ENCODE data around the gene PDGFC. TPM values are rescaled to one million over a fixed set of nuclear protein-coding genes. Genes with fewer than 3 reads are reported as not detected.

Gene PDGFC
- polyA plus RNA-seq, 5 donors: 25.0 to 45.1 (median 43.4) TPM

- no peak for DNase-seq
Measured at GRCh38 chr4:156977435-156978160, 6.0 kb upstream of the PDGFC start.

GRCh38 chr4:156976147-156976546 lies 4.5 kb upstream of the PDGFC start:
- no peak for DNase-seq

GRCh38 chr4:156975686-156976085 lies 4.1 kb upstream of the PDGFC start:
- DNase-seq: no peak

GRCh38 chr4:156974264-156974663 lies 2.7 kb upstream of the PDGFC start:
- no peak for DNase-seq

GRCh38 chr4:156972379-156973015 lies 898 bp upstream of the PDGFC start:
- no peak for DNase-seq

- DNase-seq: no peak
Measured at GRCh38 chr4:156971165-156971675, 379 bp downstream of the PDGFC start.

- DNase-seq: peak; percentile 49 to 61
Measured at GRCh38 chr4:156970501-156971164, 966 bp downstream of the PDGFC start.

GRCh38 chr4:156969911-156970310 lies 1.7 kb downstream of the PDGFC start:
- no peak for DNase-seq

- no peak for DNase-seq
Measured at GRCh38 chr4:156969101-156969500, 2.5 kb downstream of the PDGFC start.

GRCh38 chr4:156968479-156968984 lies 3.1 kb downstream of the PDGFC start:
- DNase-seq: peak in 1 of 2 donors; percentile 61

GRCh38 chr4:156966836-156967235 lies 4.8 kb downstream of the PDGFC start:
- no peak for DNase-seq

- DNase-seq: no peak
Measured at GRCh38 chr4:156963419-156963818, 8.2 kb downstream of the PDGFC start.

- no peak for DNase-seq
Measured at GRCh38 chr4:156962528-156962974, 9.0 kb downstream of the PDGFC start.

GRCh38 chr4:156962058-156962358 lies 9.6 kb downstream of the PDGFC start:
- DNase-seq: no peak

- DNase-seq: no peak
Measured at GRCh38 chr4:156961196-156962057, 10.2 kb downstream of the PDGFC start.

- no peak for DNase-seq
Measured at GRCh38 chr4:156959298-156959702, 12.3 kb downstream of the PDGFC start.

GRCh38 chr4:156958276-156959074 lies 13.1 kb downstream of the PDGFC start:
- no peak for DNase-seq

GRCh38 chr4:156957556-156957955 lies 14.0 kb downstream of the PDGFC start:
- DNase-seq: no peak

GRCh38 chr4:156956826-156957368 lies 14.7 kb downstream of the PDGFC start:
- DNase-seq: no peak

GRCh38 chr4:156956359-156956758 lies 15.2 kb downstream of the PDGFC start:
- no peak for DNase-seq

Measured in right lung (tissue), 5 donors.